ENCODE results near the gene PIK3CA.

- TF ChIP-seq CTCF (IDR thresholded peaks at IDR 0.05; ENCODE audit: insufficient read depth, low read depth, low read length), result no peak
- no peak for TF ChIP-seq EZH2 (IDR thresholded peaks at IDR 0.05; ENCODE audit: insufficient read depth, low read length)
Observed at GRCh38 chr3:179181993-179182551, 33.9 kb downstream of the PIK3CA start.
